GM20431 (cell line): ENCODE results near the gene CA10.

Experiments used
- in situ Hi-C: fragments of 300-500 bp; cut with MseI, MboI; formaldehyde crosslinking; loops from one replicate; pipeline ENCODE4 v1.15.0; 2020; ENCODE audit warnings: low sequenced_read_pairs; ENCODE audit not compliant: unreplicated experiment

CA10 gene

DNA sequence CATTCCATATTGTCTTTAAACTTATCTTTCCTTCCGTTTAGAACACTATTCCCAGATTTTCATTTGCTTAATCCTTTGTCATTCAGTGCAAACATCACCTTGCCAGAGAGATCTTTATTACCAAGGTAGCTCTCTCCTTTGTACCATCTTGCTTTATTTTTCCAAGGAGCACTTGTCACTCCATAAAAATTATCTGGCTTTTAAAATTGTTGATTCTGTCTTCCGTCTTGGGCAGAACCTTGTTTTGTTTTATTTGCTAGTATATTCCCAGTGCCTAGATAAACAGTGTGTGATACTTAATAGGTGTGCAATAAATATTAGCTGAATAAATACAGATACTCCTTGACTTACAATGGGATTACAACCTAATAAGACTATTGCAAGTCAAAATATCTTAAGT is 570.5 kb downstream of the CA10 start:
- in situ Hi-C loops, result no loop called here

DNA sequence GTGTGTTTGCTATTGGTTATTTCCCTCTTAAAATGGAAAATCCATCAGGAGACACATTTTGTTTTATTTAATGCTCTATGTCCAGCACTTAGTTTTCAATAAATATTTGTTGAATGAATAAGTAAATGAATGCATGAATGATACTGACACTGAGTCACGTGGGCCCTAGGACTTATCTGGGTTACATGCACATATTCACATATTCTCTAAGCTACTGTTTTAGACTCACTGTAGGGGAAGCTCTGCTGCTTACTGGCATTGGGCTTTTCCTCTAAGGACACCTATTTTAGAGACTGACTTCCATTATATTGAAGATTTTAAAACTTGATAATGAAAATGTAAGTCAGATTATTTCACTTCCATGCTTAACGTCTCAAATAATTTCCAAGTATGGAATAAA is 571.0 kb downstream of the CA10 start:
- in situ Hi-C loops, result no loop called here

DNA sequence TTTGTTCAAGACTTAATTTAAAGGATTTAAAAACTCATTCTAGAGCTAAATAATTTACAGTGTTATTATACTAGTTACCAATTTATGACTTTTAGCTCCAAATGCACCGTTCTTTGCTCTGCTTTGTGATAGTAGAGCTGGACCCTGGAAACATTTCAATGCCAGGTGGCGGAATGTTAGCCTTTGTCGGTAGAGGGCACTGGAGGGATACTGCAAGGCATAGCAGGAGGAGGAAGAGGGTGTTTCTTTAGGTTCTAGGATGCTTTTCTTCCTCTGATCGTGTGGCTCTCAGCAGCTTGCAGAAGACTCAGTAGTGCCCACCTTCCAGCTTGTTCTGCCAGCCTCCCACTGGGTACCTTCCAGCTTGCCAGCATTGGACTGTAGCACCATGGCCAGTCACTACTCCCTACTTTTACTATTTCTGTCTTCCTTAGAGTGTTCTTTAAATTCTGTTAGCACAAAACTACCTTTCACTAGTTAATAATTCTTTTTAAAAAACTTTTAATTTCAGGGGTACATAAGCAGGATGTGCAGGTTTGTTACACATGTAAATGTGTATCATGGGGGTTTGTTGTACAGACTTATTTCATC is 572.9 kb downstream of the CA10 start:
- in situ Hi-C loops, result no loop called here

DNA sequence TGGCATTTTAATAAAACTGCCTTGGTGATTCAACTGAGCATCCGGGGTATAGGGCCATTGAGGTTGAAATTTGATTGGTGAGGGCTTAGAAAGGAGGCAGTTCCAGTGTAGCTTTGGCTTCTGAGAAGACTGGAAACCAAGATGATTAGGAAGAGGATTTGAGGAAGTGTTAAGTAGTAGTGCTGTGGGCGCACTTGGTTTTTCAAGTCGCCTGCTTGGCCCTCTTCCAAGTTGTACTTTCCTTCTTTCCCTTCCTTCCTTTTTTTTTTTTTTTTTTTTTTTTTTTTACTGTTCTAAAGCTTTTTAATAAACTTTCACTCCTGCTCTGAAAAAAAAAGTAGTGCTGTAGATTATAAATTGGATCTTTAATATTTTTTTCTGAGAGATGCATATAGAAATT is 577.6 kb downstream of the CA10 start:
- in situ Hi-C loops, result no loop called here
